Measurements from ENCODE around the gene SMNDC1.
"Not testable (repeated sequence)": the region's sequence is repeated elsewhere in the genome, so short reads cannot be mapped to it uniquely, and the experiment has no call there.

SMNDC1 gene

GRCh38 chr10:110304780-110305421 is at the start of gene SMNDC1:
TSS of gene SMNDC1 (minus strand) at chr10:110304920. CDS start at chr10:110303587, 1,333 bp downstream.
- peak; percentile 98 for DNase-seq

GRCh38 chr10:110354322-110354766 is 49.6 kb upstream of the SMNDC1 start:
- DNase-seq, result peak; percentile 79

- DNase-seq, result peak; percentile 94
Measured at GRCh38 chr10:110353244-110354119, 48.8 kb upstream of the SMNDC1 start.

- no peak for DNase-seq
Measured at GRCh38 chr10:110352930-110353243, 48.2 kb upstream of the SMNDC1 start.

DNA sequence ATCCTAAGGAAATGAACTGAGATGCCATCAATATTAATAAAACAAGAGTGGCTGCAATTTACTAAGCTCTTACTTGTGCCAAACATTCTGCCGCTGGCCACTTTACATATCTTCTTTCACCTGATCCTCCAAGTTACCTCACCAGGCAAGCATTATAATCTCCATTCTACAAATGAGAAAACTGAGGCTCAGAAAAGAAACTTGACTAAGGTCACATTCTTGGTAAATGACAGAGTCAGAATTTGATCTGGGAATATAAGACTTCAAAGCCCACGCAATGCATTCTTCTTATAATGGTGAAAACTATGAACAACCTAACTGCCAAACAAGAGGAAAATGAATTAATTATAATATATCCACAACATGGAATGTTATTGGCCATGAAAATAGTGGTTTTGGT is 46.1 kb upstream of the SMNDC1 start:
- peak; percentile 34 for DNase-seq

DNA sequence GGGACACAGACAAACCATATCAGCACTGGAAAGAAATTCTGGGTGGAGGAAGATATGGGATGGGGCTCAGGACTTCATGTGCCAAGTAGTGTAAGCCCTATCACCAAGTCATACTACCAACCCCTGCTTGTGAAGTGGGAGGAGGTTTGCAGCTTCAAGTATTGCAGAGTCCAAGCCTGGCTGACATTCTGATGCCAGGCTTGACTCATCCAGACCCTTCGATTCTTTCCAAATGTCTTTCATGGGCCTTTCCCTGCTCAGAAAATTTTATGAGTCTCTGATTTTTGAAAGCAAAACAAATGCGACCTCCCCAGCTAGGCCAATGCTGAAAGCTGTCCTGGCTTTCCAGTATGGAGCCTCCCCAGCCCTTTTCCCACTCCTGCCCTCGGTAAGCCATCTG is 45.1 kb upstream of the SMNDC1 start:
- DNase-seq, result no peak

GRCh38 chr10:110349386-110349785 is 44.7 kb upstream of the SMNDC1 start:
- no peak for DNase-seq

- DNase-seq, result no peak
Measured at GRCh38 chr10:110348336-110348735, 43.6 kb upstream of the SMNDC1 start.

- no peak for DNase-seq
Measured at GRCh38 chr10:110346914-110347313, 42.2 kb upstream of the SMNDC1 start.

GRCh38 chr10:110345286-110345685 is 40.6 kb upstream of the SMNDC1 start:
- DNase-seq, result no peak

GRCh38 chr10:110344622-110345021 is 39.9 kb upstream of the SMNDC1 start:
- DNase-seq, result no peak

DNA sequence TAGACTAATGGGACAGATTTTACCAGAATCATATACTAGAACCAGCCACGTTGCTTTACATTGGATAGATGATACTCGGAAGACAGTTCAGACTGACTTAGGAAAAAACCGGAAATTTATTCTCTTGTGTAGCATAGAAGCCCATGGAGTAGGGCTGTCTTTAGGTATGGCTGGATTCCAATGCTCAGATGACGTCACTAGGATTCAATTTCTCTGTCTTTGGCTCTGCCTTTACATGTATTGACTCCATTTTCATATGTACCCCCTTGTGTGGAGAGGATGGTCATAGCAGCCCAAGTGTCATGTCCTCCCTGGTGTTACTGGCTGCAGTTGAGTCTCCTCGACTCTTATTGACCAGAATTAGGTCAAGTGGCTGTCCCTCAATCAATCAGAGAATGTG is 39.2 kb upstream of the SMNDC1 start:
- no peak for DNase-seq

GRCh38 chr10:110340816-110341215 is 36.1 kb upstream of the SMNDC1 start:
- peak; percentile 40 for DNase-seq

GRCh38 chr10:110340122-110340521 is 35.4 kb upstream of the SMNDC1 start:
- no peak for DNase-seq

DNA sequence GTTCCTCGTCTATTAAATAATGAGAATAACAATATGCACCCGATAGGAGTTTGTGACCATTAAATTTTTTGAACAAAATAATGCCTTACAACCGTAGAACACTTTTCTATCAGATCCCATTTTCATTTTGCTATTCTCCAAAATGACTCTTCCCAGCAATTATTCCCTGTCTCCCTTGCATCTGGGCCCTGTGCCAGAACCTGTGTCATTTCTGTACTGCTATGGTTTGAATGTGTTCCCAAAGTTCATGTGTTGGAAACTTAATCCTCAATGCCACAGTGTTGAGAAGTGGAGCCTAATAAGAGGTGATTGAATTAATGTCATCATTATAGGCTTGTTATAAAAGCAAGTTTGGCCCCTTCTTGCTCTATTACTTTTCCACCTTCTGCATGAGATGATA is 33.2 kb upstream of the SMNDC1 start:
- DNase-seq, result peak; percentile 84

GRCh38 chr10:110337401-110337800 is 32.7 kb upstream of the SMNDC1 start:
- DNase-seq, result no peak

GRCh38 chr10:110336111-110336721 is 31.5 kb upstream of the SMNDC1 start:
- DNase-seq, result peak; percentile 98

GRCh38 chr10:110335314-110336064 is 30.8 kb upstream of the SMNDC1 start:
- no peak for DNase-seq

DNA sequence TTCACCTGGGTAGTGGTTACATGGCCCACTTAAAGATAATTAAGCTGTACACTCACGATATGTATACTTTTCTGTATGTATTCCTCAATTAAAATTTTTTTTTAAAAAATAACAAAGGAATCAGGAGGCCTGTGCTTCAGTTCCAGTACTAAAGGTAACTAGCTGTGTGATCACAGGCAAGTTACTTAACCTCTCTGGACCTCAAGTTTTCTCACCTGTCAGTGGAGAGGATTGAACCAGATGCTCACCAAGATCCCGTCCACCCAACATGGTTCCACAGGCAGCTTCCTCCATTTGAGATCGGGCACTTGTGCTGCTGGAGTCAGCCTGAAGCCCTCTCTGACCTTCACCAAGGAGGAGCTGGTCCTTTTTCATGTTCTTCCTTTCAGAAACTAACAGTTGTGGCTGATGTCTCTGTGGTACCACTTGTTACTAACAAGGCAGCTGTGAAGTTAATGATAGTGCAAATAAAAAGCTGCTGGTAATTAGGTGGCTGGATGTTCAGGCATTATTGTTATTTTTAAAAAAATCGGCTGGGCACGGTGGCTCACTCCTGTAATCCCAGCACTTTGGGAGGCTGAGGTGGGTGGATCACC is 29.4 kb upstream of the SMNDC1 start:
- DNase-seq, result no peak

DNA sequence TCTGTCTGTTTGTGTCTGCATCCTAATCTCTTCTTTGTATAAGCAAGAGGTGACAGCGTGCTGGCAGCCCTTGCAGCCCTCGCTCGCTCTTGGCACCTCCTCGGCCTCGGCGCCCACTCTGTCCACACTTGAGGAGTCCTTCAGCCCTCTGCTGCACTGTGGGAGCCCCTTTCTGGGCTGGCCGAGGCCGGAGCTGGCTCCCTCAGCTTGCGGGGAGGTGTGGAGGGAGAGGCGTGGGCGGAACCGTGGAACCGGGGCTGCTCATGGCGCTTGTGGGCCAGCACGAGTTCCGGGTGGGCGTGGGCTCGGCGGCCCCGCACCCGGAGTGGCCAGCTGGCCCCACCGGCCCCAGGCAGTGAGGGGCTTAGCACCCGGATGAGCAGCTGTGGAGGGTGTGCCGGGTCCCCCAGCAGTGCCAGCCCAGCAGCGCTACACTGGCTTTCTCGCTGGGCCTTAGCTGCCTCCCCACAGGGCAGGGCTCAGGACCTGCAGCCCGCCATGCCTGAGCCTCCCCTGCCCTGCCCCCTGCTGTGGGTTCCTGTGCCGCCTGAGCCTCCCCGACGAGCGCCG is 26.6 kb upstream of the SMNDC1 start:
- DNase-seq, result not testable (repeated sequence)

DNA sequence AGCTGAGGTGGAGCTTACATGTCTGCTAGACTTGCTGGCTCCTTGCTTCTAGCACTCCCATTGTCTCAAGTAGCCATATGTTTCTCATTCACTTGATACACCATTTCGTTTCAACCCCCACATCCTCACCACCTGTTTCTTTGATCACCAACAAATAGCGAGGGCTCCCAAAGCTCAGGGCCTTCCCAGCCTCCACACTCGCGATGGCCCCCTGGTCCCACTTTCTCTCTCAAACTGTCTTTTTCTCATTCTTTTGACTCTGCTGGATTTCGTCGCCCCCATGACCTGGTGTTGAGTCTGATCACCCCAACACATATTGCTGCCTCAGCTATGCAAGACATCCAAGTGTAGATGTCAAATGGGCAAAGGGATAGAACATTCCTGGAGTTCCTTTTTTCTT is 26.0 kb upstream of the SMNDC1 start:
- DNase-seq, result no peak

DNA sequence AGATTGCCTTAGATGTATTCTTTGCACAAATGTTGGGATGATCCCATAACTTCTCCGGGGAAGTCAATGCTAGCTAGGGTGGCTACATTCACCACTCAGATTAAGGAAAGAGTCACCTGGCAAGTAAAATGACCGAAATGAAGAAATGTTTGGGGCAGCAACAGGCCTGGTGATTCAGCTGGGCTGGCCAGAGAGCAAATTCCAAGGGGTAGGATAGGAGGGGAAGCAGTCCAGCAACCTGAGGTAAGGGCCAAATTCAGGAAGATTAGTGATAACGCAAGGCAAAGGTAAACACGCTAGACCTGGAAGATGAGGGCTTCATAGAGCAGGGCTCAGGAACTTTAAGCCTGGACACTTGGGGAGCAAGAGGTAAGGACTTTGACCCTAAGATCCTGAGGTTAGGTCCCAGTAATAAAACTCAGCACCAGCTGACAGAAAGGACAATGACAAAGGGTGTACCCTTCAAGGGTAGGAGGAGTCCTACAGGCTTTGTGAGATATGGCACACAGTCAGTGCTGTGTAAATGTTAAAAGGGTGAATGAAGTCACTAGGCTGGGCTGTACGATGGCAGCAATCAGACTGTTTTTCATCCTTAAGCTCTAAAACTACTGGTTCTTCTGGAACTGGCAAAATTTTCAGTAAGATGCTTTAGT is 22.7 kb upstream of the SMNDC1 start:
- no peak for DNase-seq
